ENCODE results near the gene AMMECR1.

The AMMECR1 gene

GRCh38 chrX:110248578-110248977 is 69.3 kb downstream of the AMMECR1 start:
- H2AFZ ChIP-seq (ENCODE audit: low read length) = no peak overlapping the region

GRCh38 chrX:110245011-110245410 is 72.9 kb downstream of the AMMECR1 start:
- H2AFZ ChIP-seq (ENCODE audit: low read length) = no peak overlapping the region
- H3K4me3 ChIP-seq (ENCODE audit: low read length, poor library complexity, severe bottlenecking) = no peak overlapping the region
- no peak overlapping the region for H3K9ac ChIP-seq (ENCODE audit: low read depth, low read length, poor library complexity, severe bottlenecking)
- no peaks in the 10 kb centered on the region for H3K9me3 ChIP-seq (ENCODE audit: insufficient read depth, low read depth, low read length)
- no peaks in the 10 kb centered on the region for H3K9me2 ChIP-seq (replicated peaks; ENCODE audit: low read depth, low read length)
- no peaks in the 10 kb centered on the region for H3F3A ChIP-seq (ENCODE audit: low read depth)
- no peaks in the 10 kb centered on the region for H3K79me2 ChIP-seq (ENCODE audit: insufficient read depth, low read length)
- H3K36me3 ChIP-seq (ENCODE audit: insufficient read depth, low read length) = no peaks in the 10 kb centered on the region
- TF ChIP-seq CTCF (conservative IDR thresholded peaks at IDR 0.05; ENCODE audit: low read length) (no peak), EZH2phosphoT487 (IDR thresholded peaks at IDR 0.05; ENCODE audit: borderline replicate concordance) (no peak)
- no peak overlapping the region for H3K4me2 ChIP-seq (ENCODE audit: low read depth, low read length, poor library complexity, severe bottlenecking)
- H3K4me1 ChIP-seq (ENCODE audit: insufficient read depth, low read length, poor library complexity, severe bottlenecking) = no peaks in the 10 kb centered on the region
- H4K20me1 ChIP-seq (ENCODE audit: insufficient read depth, low read length, poor library complexity, severe bottlenecking) = no peaks in the 10 kb centered on the region
- H3K27me3 ChIP-seq (ENCODE audit: insufficient read depth, low read length, poor library complexity, severe bottlenecking) = no peaks in the 10 kb centered on the region

More at GRCh38 chrX:110248578-110248977, 69.3 kb downstream of the AMMECR1 start:
- Histone ChIP-seq H3K79me2 (ENCODE audit: insufficient read depth, low read length) (no peaks in the 10 kb centered on the region), H3K4me2 (ENCODE audit: low read depth, low read length, poor library complexity, severe bottlenecking) (no peak overlapping the region), H3F3A (ENCODE audit: low read depth) (no peaks in the 10 kb centered on the region), H3K9me3 (ENCODE audit: insufficient read depth, low read depth, low read length) (no peaks in the 10 kb centered on the region), H3K9me2 (replicated peaks; ENCODE audit: low read depth, low read length) (no peaks in the 10 kb centered on the region), H3K9ac (ENCODE audit: low read depth, low read length, poor library complexity, severe bottlenecking) (no peak overlapping the region), H3K4me1 (ENCODE audit: insufficient read depth, low read length, poor library complexity, severe bottlenecking) (peaks cover 5% of the 10 kb centered on the region), H3K36me3 (ENCODE audit: insufficient read depth, low read length) (no peaks in the 10 kb centered on the region), H3K4me3 (ENCODE audit: low read length, poor library complexity, severe bottlenecking) (no peak overlapping the region), H4K20me1 (ENCODE audit: insufficient read depth, low read length, poor library complexity, severe bottlenecking) (no peaks in the 10 kb centered on the region), H3K27me3 (ENCODE audit: insufficient read depth, low read length, poor library complexity, severe bottlenecking) (no peaks in the 10 kb centered on the region)
- TF ChIP-seq EZH2phosphoT487 (IDR thresholded peaks at IDR 0.05; ENCODE audit: borderline replicate concordance) (no peak), CTCF (conservative IDR thresholded peaks at IDR 0.05; ENCODE audit: low read length) (no peak)

GRCh38 chrX:110242371-110242770 is 75.5 kb downstream of the AMMECR1 start:
- H3K9me2 ChIP-seq (replicated peaks; ENCODE audit: low read depth, low read length) = no peaks in the 10 kb centered on the region
- H3K79me2 ChIP-seq (ENCODE audit: insufficient read depth, low read length) = peaks cover 2% of the 10 kb centered on the region; the same call in 1 of the 2 replicates
- no peaks in the 10 kb centered on the region for H4K20me1 ChIP-seq (ENCODE audit: insufficient read depth, low read length, poor library complexity, severe bottlenecking)
- no peak overlapping the region for H3K4me2 ChIP-seq (ENCODE audit: low read depth, low read length, poor library complexity, severe bottlenecking)
- H2AFZ ChIP-seq (ENCODE audit: low read length) = no peak overlapping the region
- H3K36me3 ChIP-seq (ENCODE audit: insufficient read depth, low read length) = no peaks in the 10 kb centered on the region
- TF ChIP-seq EZH2phosphoT487 (IDR thresholded peaks at IDR 0.05; ENCODE audit: borderline replicate concordance) = no peak
- TF ChIP-seq CTCF (conservative IDR thresholded peaks at IDR 0.05; ENCODE audit: low read length) = no peak
- no peak overlapping the region for H3K4me3 ChIP-seq (ENCODE audit: low read length, poor library complexity, severe bottlenecking)
- H3F3A ChIP-seq (ENCODE audit: low read depth) = no peaks in the 10 kb centered on the region
- H3K4me1 ChIP-seq (ENCODE audit: insufficient read depth, low read length, poor library complexity, severe bottlenecking) = no peaks in the 10 kb centered on the region
- H3K27me3 ChIP-seq (ENCODE audit: insufficient read depth, low read length, poor library complexity, severe bottlenecking) = no peaks in the 10 kb centered on the region
- no peaks in the 10 kb centered on the region for H3K9me3 ChIP-seq (ENCODE audit: insufficient read depth, low read depth, low read length)
- H3K9ac ChIP-seq (ENCODE audit: low read depth, low read length, poor library complexity, severe bottlenecking) = no peak overlapping the region

All from Loucy (cell line).